HG03558 (cell line): ENCODE data around the gene CDH23.

ENCODE experiments used
- ATAC-seq: cut with Tn5 transposase; IDR thresholded peaks from one replicate; pipeline ENCODE4 v1.9.1; 2021; ENCODE audit warnings: moderate number of reproducible peaks; ENCODE audit not compliant: unreplicated experiment; ENCODE audit errors: extremely low read depth

CDH23 gene

GRCh38 chr10:71828702-71829101 lies 432.0 kb downstream of the CDH23 start:
- ATAC-seq = no peak

DNA sequence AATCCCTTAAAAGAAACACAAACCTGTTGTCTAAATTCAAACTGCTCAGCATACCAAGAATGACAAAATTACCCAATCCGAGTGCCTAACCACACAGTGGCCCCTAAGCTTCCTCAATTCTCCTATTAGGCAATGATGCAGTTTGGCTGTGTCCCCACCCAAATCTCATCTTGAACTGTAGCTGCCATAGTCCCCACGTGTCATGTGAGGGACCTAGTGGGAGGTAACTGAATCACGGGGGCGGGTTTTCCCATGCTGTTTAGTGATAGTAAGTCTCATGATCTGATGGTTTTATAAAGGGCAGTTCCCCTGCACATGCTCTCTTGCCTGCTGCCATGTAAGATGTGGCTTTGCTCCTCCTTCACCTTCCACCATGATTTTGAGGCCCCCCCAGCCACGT lies 432.5 kb downstream of the CDH23 start:
- ATAC-seq = no peak

GRCh38 chr10:71829896-71830295 lies 433.2 kb downstream of the CDH23 start:
- ATAC-seq = no peak

DNA sequence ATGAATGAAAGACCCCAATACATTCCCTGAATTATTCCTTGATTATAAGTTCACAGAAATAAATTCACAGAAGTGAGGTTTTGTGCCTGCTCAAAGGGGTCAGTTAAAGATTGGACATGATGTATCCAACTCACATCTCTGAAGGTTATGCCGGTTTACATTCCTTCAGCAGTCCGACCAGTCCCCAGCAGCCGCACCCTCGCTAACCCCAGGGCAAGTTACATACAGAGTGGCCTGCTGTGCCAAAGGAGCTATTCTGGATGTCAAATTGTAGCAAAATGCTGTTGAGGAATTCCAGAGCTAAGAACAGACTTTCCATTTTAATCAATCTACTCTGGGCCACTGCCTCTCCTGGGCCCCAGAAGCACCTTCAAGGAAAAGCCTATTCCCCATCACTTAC lies 434.0 kb downstream of the CDH23 start:
- no peak for ATAC-seq

GRCh38 chr10:71831646-71832552 lies 435.2 kb downstream of the CDH23 start:
- no peak for ATAC-seq

GRCh38 chr10:71832967-71833366 lies 436.2 kb downstream of the CDH23 start:
- no peak for ATAC-seq

- ATAC-seq = no peak
Observed at GRCh38 chr10:71833451-71834342, 437.0 kb downstream of the CDH23 start.

DNA sequence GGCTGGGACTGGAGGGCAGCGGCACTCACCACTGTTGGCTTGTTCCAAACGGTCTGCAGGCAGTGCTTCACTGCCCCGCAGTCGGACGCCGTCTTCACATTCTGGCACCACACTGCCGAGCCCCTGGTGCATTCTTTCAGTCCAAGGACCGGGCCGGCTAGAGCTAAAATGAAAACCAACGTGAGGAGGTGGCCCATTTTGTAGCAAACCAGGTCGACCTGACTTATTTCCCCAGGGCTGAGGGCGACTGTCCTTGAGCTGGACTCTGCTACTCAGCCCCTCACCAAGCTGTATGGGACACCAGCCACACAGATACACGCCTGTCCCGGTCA lies 437.6 kb downstream of the CDH23 start:
- no peak for ATAC-seq

DNA sequence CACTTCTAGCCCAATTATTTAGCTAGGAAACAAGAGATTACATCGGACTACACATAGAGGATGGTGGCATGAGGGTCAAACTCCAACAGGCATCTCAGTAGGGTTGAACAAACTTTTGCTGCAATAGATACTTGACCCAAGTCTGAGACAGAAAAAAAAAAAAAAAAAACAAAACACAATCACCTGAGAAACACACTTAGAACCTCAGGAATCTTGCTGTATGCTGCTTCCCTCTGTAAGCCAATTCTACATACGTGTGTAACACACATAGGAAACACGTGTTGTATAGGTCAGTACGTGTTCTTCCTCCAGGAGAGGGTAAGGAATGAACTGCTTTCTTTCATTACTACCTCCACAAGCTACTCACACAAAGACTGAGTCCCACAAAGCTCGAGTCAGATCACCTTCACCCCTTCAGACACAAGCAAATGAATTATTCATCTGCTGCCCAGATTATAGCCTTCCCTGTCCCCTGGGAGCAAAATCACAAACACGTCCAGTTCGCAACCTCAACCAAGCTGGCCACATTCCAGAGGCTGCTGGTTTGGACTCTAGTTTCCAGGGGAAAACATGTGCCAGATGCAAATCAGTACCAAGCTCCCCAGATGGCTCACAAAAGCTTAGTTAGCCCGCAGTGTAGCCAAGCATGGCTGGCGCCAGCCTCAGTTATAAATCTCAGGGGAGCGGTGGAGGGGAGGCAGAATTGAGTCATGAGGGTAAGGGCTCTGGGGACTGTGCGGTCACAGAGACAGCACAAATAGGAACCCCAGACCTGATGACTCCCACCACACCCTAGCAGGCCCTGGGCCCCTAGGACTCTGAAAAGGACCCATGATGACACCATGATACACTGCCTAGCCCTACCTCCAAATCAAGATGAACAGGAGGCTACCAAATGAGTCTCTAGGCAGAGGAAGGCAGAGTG lies 439.2 kb downstream of the CDH23 start:
- peak; percentile 72 for ATAC-seq

GRCh38 chr10:71836596-71836974 lies 439.9 kb downstream of the CDH23 start:
- ATAC-seq = no peak

DNA sequence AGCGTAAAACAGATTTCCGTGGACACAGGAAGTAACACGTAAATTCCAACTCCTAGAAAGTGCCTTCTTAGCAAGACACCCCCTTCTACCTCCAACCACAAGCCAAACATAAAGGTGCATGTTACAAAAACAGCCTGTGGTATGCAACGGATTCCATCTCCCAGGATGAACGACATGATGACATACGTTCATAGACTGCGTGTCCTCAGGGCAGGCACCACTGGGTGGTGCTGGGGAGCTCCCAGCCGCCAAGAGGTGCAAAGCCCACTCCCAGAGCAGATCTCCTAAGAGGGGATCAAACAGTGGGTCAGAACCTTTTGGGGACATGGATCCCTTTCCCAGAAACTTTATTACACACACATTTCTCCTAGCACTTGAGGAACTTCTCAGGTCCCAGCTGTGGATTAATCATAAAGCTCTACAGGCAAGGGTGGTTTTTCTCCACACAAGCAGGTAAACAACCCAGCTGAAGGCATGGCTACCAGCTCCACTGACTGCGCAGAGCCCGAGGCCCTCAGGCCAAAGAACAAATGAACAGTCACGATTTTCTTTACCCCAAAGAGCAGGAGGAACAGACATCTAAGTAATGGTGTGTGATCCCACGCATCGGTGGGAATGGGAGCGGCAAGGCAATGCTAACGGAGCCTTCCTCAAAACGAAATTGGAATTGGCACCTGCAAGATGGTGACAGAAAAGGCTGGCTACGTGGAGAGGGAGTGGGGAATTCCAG lies 440.5 kb downstream of the CDH23 start:
- ATAC-seq = no peak

GRCh38 chr10:71838264-71839211 lies 441.8 kb downstream of the CDH23 start:
- ATAC-seq = no peak

GRCh38 chr10:71840177-71840957 lies 443.6 kb downstream of the CDH23 start:
- ATAC-seq = no peak

DNA sequence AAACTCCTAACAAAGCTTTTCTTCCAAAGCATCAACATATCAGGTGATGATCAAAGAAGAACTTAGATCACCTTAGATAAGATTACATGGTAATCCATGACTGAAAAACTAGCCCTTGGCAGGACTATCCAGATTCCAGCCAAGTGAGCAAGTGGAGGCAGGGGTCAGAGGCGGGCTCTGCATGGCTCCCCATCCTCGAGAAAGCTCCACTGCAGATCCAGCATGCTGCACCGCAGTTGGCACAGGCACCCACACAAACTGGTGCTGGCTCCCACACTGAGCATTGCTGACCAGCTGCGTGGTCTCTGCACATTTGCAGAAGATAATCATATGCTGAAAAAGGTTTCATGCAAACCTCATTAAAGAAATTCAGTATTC lies 444.2 kb downstream of the CDH23 start:
- ATAC-seq = no peak

GRCh38 chr10:71842422-71842821 lies 445.7 kb downstream of the CDH23 start:
- no peak for ATAC-seq

DNA sequence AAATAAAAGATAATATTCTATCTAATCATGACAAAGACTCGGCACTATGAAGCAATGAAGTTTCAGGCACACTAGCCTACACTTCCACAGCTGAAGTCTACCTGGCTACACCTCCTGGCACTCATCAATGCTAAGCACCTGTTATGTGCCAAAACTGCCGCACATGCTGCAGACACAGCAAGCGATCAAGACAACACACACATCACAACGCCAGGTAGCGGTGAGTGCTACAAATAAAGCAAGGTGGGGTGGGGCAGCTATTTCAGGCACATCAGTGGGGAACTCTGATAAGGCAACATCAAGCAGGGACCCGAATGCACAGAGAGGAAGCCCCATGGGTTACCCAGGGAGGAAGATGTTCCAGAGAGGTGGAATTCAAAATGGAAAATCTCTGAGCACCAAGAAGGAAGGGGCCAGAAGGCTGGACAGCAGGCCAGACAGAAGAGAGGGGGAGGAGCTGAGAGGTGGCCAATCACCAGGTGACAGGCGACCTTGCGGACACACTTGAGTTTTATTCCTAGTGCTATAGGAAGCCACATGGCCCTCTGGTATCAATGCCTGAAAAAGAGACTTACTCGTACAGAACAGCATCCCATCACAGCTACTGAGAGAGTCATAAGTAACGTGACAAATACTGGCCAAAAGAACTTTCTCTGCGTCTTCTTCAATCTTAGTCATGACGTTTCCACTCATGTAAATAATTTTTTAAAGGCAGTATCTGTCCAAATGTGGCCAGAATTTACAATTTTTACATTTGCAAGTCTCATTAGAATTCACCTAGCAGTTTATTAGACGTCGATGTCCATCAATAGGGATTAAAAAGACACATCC lies 446.4 kb downstream of the CDH23 start:
- no peak for ATAC-seq

- ATAC-seq = no peak
Observed at GRCh38 chr10:71844084-71844483, 447.4 kb downstream of the CDH23 start.
